Endothelial cell of umbilical vein (primary cell): ENCODE measurements around the gene SCLT1. TPM values are rescaled to one million over a fixed set of nuclear protein-coding genes. Genes with fewer than 3 reads are reported as not detected.

Experiments
- BruUV-seq: library from RNA; stranded (reverse); fragments of 400-500 nt; replicated peaks from 2 replicates; lab custom pipeline; 2021; lab: Mats Ljungman, UMichigan
- CTCF ChIA-PET: fragments of 300-600, 350-600 bp; sonication (Branson Sonifier 250); formaldehyde crosslinking; loops from one replicate; lab custom pipeline; 2021; ENCODE audit warnings: antibody characterized with exemption, inconsistent platforms; lab: Charles Lee
- POLR2A ChIA-PET: fragments of 300-600, 350-600 bp; sonication (Branson Sonifier 250); formaldehyde crosslinking; loops from one replicate; lab custom pipeline; 2021; ENCODE audit warnings: antibody characterized with exemption, inconsistent platforms; lab: Charles Lee
- DNase-seq: peaks from one replicate; pipeline ENCODE4 v3.0.0-alpha.2; 2011; ENCODE audit warnings: low read depth, low spot score
- FAIRE-seq: peaks from 2 replicates; lab custom pipeline; 2011; peaks lifted over from hg19 to GRCh38; lab: Jason Lieb, UNC
- H2AFZ ChIP-seq: 2 replicates; pipeline ENCODE4 v1.6.0; 2012; ENCODE audit warnings: low read depth, low read length, control low read depth, inconsistent platforms
- H3K27ac ChIP-seq: 2 replicates; pipeline ENCODE4 v1.5.1; 2011; ENCODE audit warnings: low read depth, mild to moderate bottlenecking, control low read depth, low read length, moderate library complexity; ENCODE audit not compliant: insufficient read depth
- H3K27me3 ChIP-seq, 2 experiments: 2 replicates each; pipeline versions ENCODE4 v1.6.0 to v1.6.1; 2011; ENCODE audit warnings: low read length in 2 of 2, mixed read lengths in 1 of 2; ENCODE audit not compliant: control insufficient read depth in 2 of 2, insufficient read depth in 2 of 2
- H3K36me3 ChIP-seq, 2 experiments: 2 replicates in 1 of 2; 3 replicates in 1 of 2; pipeline ENCODE4 v1.5.1; 2011; ENCODE audit warnings: low read length in 2 of 2, mild to moderate bottlenecking in 1 of 2, moderate library complexity in 1 of 2; ENCODE audit not compliant: control insufficient read depth in 2 of 2, insufficient read depth in 2 of 2; ENCODE audit errors: extremely low read depth in 1 of 2
- H3K4me1 ChIP-seq: 3 replicates; pipeline ENCODE4 v1.5.1; 2011; ENCODE audit warnings: mild to moderate bottlenecking, low read length; ENCODE audit not compliant: control insufficient read depth, insufficient read depth; ENCODE audit errors: extremely low read depth
- H3K4me2 ChIP-seq: 2 replicates; pipeline ENCODE4 v1.6.1; 2011; ENCODE audit warnings: low read length, control low read depth, mixed read lengths; ENCODE audit not compliant: insufficient read depth
- H3K4me3 ChIP-seq, 3 experiments: fragments of 200-600 bp in 1 of 3; sonication (generic), shearing (Covaris generic) in 1 of 3; replicated peaks in 1 of 3; 2 replicates each; pipeline ENCODE4 v1.5.1; 2011 to 2016; ENCODE audit warnings: control low read depth in 3 of 3, low read length in 3 of 3, mild to moderate bottlenecking in 2 of 3, inconsistent platforms in 1 of 3, low read depth in 1 of 3, moderate library complexity in 1 of 3; ENCODE audit not compliant: insufficient read depth in 1 of 3
- H3K79me2 ChIP-seq: 2 replicates; pipeline ENCODE4 v1.6.0; 2012; ENCODE audit warnings: low read length, inconsistent platforms; ENCODE audit not compliant: control insufficient read depth, insufficient read depth
- H3K9ac ChIP-seq: replicated peaks from 2 replicates; pipeline ENCODE3; 2011; ENCODE audit warnings: low read length, control low read depth; ENCODE audit not compliant: insufficient read depth; ENCODE audit errors: extremely low read depth
- H3K9me1 ChIP-seq: replicated peaks from 3 replicates; pipeline ENCODE4 v1.6.0; 2011; ENCODE audit warnings: mild to moderate bottlenecking, low read length; ENCODE audit not compliant: control insufficient read depth, insufficient read depth; ENCODE audit errors: extremely low read depth
- H3K9me3 ChIP-seq: replicated peaks from 2 replicates; pipeline ENCODE4 v1.5.1; 2012; ENCODE audit warnings: low read length, inconsistent platforms; ENCODE audit not compliant: control insufficient read depth, insufficient read depth
- H4K20me1 ChIP-seq: replicated peaks from 2 replicates; pipeline ENCODE3; 2011; ENCODE audit warnings: mild to moderate bottlenecking, low read length; ENCODE audit not compliant: control insufficient read depth, insufficient read depth; ENCODE audit errors: extremely low read depth
- CTCF ChIP-seq, 2 donors: IDR thresholded peaks; 1 replicate in 1 of 2; 2 replicates in 1 of 2; pipeline ENCODE4 v1.5.1; 2011; ENCODE audit warnings: low read length in 2 of 2, mild to moderate bottlenecking in 2 of 2, moderate library complexity in 2 of 2, control low read depth in 1 of 2, inconsistent platforms in 1 of 2, low read depth in 1 of 2; ENCODE audit not compliant: insufficient read depth in 1 of 2; ENCODE audit errors: extremely low read depth in 1 of 2
- EZH2 ChIP-seq: IDR thresholded peaks from 2 replicates; pipeline ENCODE4 v1.6.1; 2012; ENCODE audit warnings: borderline replicate concordance, low read depth, mild to moderate bottlenecking, moderate library complexity, low read length, inconsistent platforms; ENCODE audit not compliant: severe bottlenecking
- FOS ChIP-seq: IDR thresholded peaks from 2 replicates; pipeline ENCODE4 v1.6.1; 2011; ENCODE audit warnings: mild to moderate bottlenecking, low read length, moderate library complexity, borderline replicate concordance; ENCODE audit not compliant: insufficient read depth
- GATA2 ChIP-seq: IDR thresholded peaks from 2 replicates; pipeline ENCODE4 v1.7.0; 2011; ENCODE audit warnings: low read depth, mild to moderate bottlenecking, moderate library complexity, mixed read lengths, low read length; ENCODE audit not compliant: insufficient read length, insufficient read depth
- JUN ChIP-seq: IDR thresholded peaks from 2 replicates; pipeline ENCODE4 v1.6.1; 2011; ENCODE audit warnings: borderline replicate concordance, low read depth; ENCODE audit not compliant: insufficient read length, insufficient read depth
- MAX ChIP-seq: IDR thresholded peaks from 2 replicates; pipeline ENCODE4 v1.6.1; 2011; ENCODE audit not compliant: insufficient read depth, insufficient read length
- MYC ChIP-seq: IDR thresholded peaks from one replicate; pipeline ENCODE4 v1.6.1; 2011; ENCODE audit warnings: mild to moderate bottlenecking, low read depth, low read length
- POLR2A ChIP-seq: IDR thresholded peaks from 2 replicates; pipeline ENCODE4 v1.6.1; 2012; ENCODE audit warnings: low read depth, mild to moderate bottlenecking, control low read depth, low read length
- POLR2AphosphoS5 ChIP-seq: IDR thresholded peaks from 2 replicates; pipeline ENCODE4 v1.6.1; 2012; ENCODE audit warnings: low read depth, mild to moderate bottlenecking, control low read depth, low read length, moderate library complexity; ENCODE audit not compliant: insufficient read depth
- dilution Hi-C: fragments of 300-500 bp; cut with MboI; formaldehyde crosslinking; loops from one replicate; pipeline ENCODE4 v1.15.0; 2019; ENCODE audit warnings: low sequenced_read_pairs; ENCODE audit not compliant: extremely low pct_ligation_motif_present
- intact Hi-C: fragments of 100-400 bp; cut with micrococcal nuclease; formaldehyde crosslinking; loops from one replicate; pipeline ENCODE4 v1.10.0; 2022
- polyA plus RNA-seq, 4 experiments: library from polyadenylated mRNA; depleted of rRNA in 3 of 4; stranded (reverse) in 3 of 4; unstranded in 1 of 4; fragments of >200 nt; gene quantifications; 2 replicates each; pipeline versions ENCODE4 v1.2.1 to v1.2.3, GENCODE V29; 2011 to 2012; ENCODE audit warnings: missing spikeins in 1 of 4
- total RNA-seq: library from RNA; stranded (reverse); gene quantifications from 2 replicates; pipeline ENCODE4 v1.2.3, GENCODE V29; 2021

Gene SCLT1
- total and polyA plus RNA-seq, 2 donors (not counting 3 experiments of a cell fraction or from before 2014, with no cell fraction given): 3.2 to 14.0 TPM

GRCh38 chr4:128958194-128958593 is 135.1 kb downstream of the SCLT1 start:
- dilution Hi-C loops (no loop called here), intact Hi-C loops (no loop called here)
- H3K4me3 ChIP-seq: no peak overlapping the region
- H3K9me1 ChIP-seq: no peaks in the 10 kb centered on the region
- TF ChIP-seq POLR2A (no peak), GATA2 (no peak), EZH2 (no peak), POLR2AphosphoS5 (no peak), CTCF (IDR thresholded peaks at IDR 0.05; ENCODE audit: extremely low read depth in 1 of 2, insufficient read depth in 1 of 2, low read depth in 1 of 2, low read length in 2 of 2) (no peak), MYC (no peak), JUN (no peak), FOS (no peak), MAX (no peak)
- H4K20me1 ChIP-seq: no peaks in the 10 kb centered on the region
- H3K4me1 ChIP-seq: peaks cover 8% of the 10 kb centered on the region
- H2AFZ ChIP-seq: no peak overlapping the region
- no peaks in the 10 kb centered on the region for H3K36me3 ChIP-seq
- no TSS peak for BruUV-seq
- no peak for FAIRE-seq
- H3K4me2 ChIP-seq: no peak overlapping the region
- no peak overlapping the region for H3K9ac ChIP-seq
- no peaks in the 10 kb centered on the region for H3K79me2 ChIP-seq
- POLR2A ChIA-PET: no interaction called here
- CTCF ChIA-PET: interaction anchor here (2.0 kb wide), 1 partner anchor 22 kb away, joined by 5 read pairs; no protein-coding TSS in a partner anchor
- no peaks in the 10 kb centered on the region for H3K27me3 ChIP-seq
- H3K9me3 ChIP-seq: no peaks in the 10 kb centered on the region
- H3K27ac ChIP-seq: no peak overlapping the region
- DNase-seq: no peak
